ENCODE measurements around the gene PPEF2. TPM values are rescaled to one million over a fixed set of nuclear protein-coding genes. Genes with fewer than 3 reads are reported as not detected.
A peak's percentile ranks its signal among the peaks of the same experiment; 100 is the strongest.

The PPEF2 gene
- total RNA-seq, 1 donor from 2014 or later: 0.10 TPM

DNA sequence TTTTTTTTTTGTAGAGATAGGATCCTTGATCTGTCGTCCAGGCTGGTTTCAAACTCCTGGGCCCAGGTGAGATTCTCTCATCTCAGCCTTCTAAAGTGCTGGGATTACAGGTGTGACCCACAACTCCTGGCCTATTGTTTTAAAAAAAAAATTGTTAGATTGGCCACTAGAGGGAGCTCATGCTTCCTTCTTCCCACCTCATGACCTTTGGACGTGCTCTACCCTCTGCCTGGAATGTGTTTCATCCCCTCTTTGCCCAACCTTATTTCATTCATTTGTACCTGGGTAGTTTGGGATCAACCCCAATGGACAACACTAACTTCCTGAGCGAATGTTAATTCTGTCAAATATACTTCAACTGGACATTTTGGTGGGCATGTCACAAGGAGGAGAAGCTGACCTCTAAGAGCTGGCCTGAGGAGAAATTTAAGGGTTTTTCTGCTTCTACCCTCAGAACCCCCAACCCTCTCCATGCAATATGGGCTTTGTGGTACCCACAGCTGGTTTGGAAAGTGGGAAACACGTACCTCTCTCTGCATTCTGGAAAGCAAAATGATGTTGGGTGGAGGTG is 6.4 kb downstream of the PPEF2 start:
- peak; percentile 37 for DNase-seq

DNA sequence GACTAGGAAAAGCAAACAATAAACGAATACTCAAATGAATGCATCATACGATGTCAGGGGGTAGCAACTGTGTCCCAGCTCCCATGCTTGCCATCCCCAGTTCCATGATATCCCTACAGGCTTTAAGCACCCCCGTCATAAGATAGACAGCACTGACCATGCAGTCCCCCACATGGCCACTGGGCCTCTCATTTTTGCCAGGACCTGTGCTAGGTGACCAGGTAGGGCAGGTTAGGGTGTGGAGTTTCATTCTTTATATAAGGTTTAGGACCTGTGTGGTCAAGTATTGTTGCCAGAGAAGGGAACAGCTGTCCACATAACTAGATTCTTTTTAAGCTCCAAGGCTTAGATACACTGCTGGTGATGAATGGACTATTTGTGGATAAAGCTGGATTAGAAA is 9.7 kb downstream of the PPEF2 start:
- DNase-seq: no peak

- no peak for DNase-seq
Measured at GRCh38 chr4:75891611-75892010, 10.6 kb downstream of the PPEF2 start.

- DNase-seq: no peak
Measured at GRCh38 chr4:75889537-75890199, 12.6 kb downstream of the PPEF2 start.

DNA sequence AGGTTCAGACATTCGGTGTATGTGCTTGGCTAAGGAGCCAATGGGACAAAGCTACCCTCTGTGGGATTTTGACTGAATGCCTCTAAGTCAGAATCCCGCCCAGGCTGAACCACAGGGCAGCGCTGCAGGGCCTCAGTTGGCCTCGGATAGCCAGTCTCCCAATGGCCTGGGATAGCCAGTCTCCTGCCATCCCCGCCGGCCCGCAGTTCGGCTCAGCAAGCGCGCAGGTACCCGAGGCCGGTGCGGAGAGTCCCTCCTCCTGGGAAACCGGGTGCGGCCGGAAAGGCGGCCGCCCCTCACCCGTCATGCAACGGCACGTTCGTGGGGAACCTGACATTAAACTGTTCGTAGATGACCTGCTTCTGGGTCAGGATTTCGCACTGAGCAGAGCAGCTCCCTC is 16.1 kb downstream of the PPEF2 start:
- DNase-seq: no peak

- no peak for DNase-seq
Measured at GRCh38 chr4:75881476-75881875, 20.8 kb downstream of the PPEF2 start.

DNA sequence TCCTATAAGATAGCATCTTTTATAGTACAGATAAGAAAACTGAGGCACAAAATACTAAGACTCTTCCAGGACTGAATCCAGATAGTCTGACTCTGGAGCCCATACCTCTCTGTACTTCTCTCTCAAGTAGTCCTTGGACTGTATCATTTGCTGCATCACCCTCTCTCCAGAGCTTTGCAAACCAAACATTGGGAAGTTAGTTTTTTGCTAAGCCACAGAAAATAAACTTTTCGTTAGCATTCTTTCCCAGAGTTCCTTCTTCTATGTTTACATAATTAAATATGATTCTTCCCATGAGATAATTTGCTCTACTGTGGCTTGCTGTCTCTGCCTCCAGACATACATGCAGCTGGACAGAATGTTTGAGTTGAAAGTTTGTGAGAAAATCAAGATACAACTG is 22.0 kb downstream of the PPEF2 start:
- no peak for DNase-seq

GRCh38 chr4:75878246-75878756 is 24.0 kb downstream of the PPEF2 start:
- DNase-seq: no peak

- no peak for DNase-seq
Measured at GRCh38 chr4:75876218-75876617, 26.0 kb downstream of the PPEF2 start.

- no peak for DNase-seq
Measured at GRCh38 chr4:75869100-75869499, 33.2 kb downstream of the PPEF2 start.

- DNase-seq: no peak
Measured at GRCh38 chr4:75867130-75867529, 35.1 kb downstream of the PPEF2 start.

DNA sequence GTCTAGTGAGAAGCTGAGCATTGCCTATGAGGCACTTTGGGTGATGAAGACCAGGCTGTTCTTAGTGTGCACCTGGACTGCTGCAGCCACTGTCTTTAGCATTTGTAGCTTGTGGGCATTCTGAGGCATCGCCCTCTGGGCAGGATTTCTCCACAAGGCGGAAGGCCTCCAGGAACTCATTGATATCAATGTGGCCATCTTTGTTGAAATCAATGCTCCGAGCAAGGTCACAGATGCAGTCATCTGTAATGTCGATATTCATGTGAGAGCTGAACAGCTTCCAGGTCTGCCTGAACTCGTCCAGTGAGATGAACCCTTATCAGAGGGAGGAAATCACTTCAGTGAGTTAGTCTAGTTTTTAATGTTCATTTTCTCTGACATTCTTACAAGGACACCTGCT is 41.6 kb downstream of the PPEF2 start:
- no peak for DNase-seq

GRCh38 chr4:75858721-75859120 is 43.5 kb downstream of the PPEF2 start:
- DNase-seq: no peak

- DNase-seq: no peak
Measured at GRCh38 chr4:75849461-75849860, 52.8 kb downstream of the PPEF2 start.

DNA sequence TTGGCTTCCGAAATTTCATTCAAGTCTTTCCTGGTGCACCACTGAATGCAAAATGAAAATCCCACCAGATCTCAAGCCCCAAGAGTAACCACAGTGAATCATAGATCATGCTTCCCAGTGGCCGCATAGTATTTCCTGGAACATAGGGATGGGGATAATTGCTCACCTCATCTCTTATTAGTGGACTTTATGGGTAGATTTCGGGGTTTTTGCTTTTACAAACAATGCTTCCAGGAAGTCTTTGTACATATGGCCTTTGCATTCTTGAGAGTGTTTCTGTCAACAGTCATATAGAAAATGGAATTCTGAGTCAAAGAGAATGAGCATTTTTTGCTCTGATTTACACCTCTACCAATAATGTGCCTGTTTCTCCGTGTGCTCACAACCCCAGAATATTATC is 53.4 kb downstream of the PPEF2 start:
- no peak for DNase-seq

GRCh38 chr4:75848171-75848760 is 54.0 kb downstream of the PPEF2 start:
- DNase-seq: peak; percentile 85

DNA sequence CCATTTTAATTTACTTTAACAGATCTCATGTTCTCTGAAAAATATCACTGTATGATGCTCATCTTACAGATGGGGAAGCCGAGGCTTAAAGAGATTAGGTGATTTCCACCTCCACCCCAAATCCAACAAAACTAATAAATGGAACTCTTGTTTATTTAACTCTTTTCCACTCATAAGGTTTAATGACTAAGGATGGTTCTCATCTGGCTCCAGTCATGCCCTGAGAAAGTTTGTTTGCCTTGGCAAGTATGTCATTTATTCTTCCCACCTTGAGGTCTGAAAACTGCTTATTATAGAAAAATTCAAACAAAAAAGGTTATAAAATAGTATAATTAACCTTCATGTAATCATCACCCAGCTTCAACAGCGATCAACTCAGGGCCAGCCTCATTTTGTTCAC is 56.3 kb downstream of the PPEF2 start:
- DNase-seq: no peak

- DNase-seq: no peak
Measured at GRCh38 chr4:75844151-75844662, 58.0 kb downstream of the PPEF2 start.

DNA sequence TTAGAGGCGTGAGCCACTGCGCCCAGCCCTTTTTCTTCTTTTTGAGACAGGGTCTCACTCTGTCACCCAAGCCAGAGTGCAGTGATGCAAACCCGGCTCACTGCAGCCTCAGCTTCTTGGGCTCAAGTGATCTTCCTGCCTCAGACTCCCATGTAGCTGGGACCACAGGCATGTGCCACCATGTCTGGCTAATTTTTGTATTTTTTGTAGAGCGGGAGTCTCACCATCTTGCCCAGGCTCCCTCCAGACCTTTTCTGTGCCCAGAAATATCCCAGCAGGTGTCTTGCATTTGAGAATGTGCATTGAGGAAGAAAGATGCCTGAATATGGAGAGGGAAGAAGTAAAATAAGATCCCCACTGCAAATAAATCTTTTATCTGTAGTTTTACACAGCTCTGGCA is 58.7 kb downstream of the PPEF2 start:
- DNase-seq: no peak

DNA sequence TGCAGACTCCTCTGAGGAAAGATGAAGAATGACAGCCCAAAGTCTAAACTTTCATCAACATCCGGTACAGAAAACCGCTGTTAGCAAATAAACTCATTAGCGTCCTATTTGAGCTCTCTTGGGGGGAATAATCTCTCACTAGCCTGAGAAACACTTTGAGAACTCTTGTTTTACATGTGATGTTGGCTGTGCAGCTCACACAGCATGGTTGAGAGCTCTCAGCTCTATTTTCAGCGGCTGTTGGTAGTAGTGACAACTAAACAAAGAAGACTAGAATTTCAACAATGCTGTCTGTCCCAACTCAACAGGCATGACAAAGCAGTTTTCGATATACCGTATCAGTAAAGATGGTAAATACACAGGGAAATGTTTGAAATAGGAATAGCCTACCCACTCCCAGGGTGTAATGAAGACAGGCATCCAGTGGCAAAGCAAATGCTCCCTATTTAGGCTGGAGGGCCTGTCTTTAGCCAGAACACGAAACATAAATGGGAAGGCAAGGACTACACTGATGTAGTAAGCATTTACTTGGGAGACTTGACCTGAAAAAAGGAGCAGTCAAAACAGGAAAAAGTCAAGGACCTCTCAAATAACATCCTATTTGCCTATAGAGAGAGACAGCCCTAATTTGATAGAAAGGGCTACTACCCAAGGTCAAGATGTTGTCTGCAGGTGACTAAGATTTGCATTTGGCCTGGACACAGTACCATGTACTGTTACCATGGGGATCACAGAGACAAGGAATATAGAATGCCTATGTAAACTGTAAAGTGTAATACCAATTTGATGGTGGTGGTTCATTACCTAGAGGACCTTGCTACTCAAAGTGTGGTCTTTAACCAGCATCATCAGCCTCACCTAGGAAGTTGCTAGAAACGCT is 60.4 kb downstream of the PPEF2 start:
- no peak for DNase-seq

- no peak for DNase-seq
Measured at GRCh38 chr4:75834772-75835154, 67.5 kb downstream of the PPEF2 start.

GRCh38 chr4:75834095-75834771 is 68.0 kb downstream of the PPEF2 start:
- DNase-seq: no peak

All from tongue (tissue), 2 donors.